ENCODE measurements around the gene CRYZ.

Gene CRYZ

DNA sequence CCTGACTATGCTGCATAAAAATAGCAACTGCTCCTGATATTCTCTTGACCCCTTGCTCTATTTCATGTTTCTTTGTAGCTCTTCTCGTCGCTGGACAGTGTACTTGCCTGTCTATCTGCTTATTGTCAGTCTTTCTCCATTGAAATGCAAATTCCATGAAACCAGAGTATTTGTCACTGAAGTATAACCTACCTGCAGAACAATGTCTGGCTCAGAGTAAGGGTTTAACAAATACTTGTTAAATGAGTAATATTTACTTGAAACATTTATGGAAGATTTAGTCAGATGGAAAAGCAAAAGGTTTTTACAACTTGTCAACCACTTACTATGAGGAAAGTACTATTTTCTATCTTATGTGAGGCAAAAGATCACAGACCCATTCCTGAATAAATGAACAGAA lies 39.4 kb downstream of the CRYZ start:
- no peaks in the 10 kb centered on the region for H3K36me3 ChIP-seq (ENCODE audit: control insufficient read depth, insufficient read depth, low read length)

DNA sequence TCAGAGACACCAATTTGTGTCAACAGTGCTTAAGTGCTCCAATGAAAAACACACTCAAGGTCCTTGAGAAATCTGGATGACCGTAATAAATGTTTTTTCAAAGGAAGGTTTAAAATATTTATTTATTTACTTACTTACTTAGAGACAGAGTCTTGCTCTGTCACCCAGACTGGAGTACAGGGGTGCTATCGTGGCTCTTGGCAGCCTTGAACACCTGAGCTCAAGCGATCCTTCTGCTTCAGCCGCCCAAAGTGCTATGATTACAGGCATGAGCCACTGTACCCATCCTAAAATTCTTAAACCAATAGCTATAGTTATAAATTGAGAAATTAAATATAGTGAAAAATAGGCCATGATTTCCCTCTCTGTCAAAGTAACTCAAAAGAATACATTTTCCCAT lies 41.9 kb downstream of the CRYZ start:
- Histone ChIP-seq H3K9ac (no peak overlapping the region), H3K27ac (no peak overlapping the region), H2AFZ (no peak overlapping the region), H3K27me3 (ENCODE audit: control insufficient read depth, insufficient read depth, low read length) (no peaks in the 10 kb centered on the region), H3K36me3 (ENCODE audit: control insufficient read depth, insufficient read depth, low read length) (no peaks in the 10 kb centered on the region), H3K4me3 (ENCODE audit: low read depth, low read length) (no peak overlapping the region), H3K9me3 (ENCODE audit: control insufficient read depth, low read length) (no peaks in the 10 kb centered on the region), H3K4me2 (ENCODE audit: low read length) (no peak overlapping the region), H3K4me1 (no peaks in the 10 kb centered on the region), H3K79me2 (no peaks in the 10 kb centered on the region)
- TF ChIP-seq, protein P1, sequence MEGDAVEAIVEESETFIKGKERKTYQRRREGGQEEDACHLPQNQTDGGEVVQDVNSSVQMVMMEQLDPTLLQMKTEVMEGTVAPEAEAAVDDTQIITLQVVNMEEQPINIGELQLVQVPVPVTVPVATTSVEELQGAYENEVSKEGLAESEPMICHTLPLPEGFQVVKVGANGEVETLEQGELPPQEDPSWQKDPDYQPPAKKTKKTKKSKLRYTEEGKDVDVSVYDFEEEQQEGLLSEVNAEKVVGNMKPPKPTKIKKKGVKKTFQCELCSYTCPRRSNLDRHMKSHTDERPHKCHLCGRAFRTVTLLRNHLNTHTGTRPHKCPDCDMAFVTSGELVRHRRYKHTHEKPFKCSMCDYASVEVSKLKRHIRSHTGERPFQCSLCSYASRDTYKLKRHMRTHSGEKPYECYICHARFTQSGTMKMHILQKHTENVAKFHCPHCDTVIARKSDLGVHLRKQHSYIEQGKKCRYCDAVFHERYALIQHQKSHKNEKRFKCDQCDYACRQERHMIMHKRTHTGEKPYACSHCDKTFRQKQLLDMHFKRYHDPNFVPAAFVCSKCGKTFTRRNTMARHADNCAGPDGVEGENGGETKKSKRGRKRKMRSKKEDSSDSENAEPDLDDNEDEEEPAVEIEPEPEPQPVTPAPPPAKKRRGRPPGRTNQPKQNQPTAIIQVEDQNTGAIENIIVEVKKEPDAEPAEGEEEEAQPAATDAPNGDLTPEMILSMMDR (IDR thresholded peaks at IDR 0.05), result no peak

More for the DNA sequence above, 39.4 kb downstream of the CRYZ start:
- H3K4me3 ChIP-seq (ENCODE audit: low read depth, low read length), result no peak overlapping the region
- H3K9ac ChIP-seq, result no peak overlapping the region
- no peak overlapping the region for H3K27ac ChIP-seq
- TF ChIP-seq, protein P1 (IDR thresholded peaks at IDR 0.05), result no peak
- no peaks in the 10 kb centered on the region for H3K9me3 ChIP-seq (ENCODE audit: control insufficient read depth, low read length)
- H3K79me2 ChIP-seq, result no peaks in the 10 kb centered on the region
- H2AFZ ChIP-seq, result no peak overlapping the region
- no peaks in the 10 kb centered on the region for H3K27me3 ChIP-seq (ENCODE audit: control insufficient read depth, insufficient read depth, low read length)
- no peaks in the 10 kb centered on the region for H3K4me1 ChIP-seq
- no peak overlapping the region for H3K4me2 ChIP-seq (ENCODE audit: low read length)

DNA sequence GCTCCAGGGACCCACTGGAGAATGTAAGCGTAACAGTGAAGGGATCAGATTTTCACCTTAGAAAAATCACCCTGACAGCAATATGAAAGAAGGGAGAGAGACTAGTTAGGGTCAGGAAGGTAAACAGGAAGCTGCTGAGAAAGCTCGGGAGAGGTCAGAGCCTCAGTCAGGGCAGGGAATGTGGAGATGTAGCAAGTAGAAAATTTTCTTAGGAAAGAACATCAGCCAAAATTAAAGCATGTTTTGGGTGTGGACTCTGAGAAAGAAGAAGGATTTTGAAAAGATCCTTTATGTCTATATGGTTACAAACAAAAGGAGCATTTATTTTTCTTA lies 42.5 kb downstream of the CRYZ start:
- Histone ChIP-seq H3K4me3 (ENCODE audit: low read depth, low read length) (no peak overlapping the region), H3K27me3 (ENCODE audit: control insufficient read depth, insufficient read depth, low read length) (no peaks in the 10 kb centered on the region), H3K4me2 (ENCODE audit: low read length) (no peak overlapping the region), H3K9me3 (ENCODE audit: control insufficient read depth, low read length) (no peaks in the 10 kb centered on the region), H3K9ac (no peak overlapping the region), H3K27ac (no peak overlapping the region), H3K36me3 (ENCODE audit: control insufficient read depth, insufficient read depth, low read length) (no peaks in the 10 kb centered on the region), H3K4me1 (no peaks in the 10 kb centered on the region), H2AFZ (peak overlapping the region; percentile 7), H3K79me2 (no peaks in the 10 kb centered on the region)
- TF ChIP-seq, protein P1 (IDR thresholded peaks at IDR 0.05), result no peak

DNA sequence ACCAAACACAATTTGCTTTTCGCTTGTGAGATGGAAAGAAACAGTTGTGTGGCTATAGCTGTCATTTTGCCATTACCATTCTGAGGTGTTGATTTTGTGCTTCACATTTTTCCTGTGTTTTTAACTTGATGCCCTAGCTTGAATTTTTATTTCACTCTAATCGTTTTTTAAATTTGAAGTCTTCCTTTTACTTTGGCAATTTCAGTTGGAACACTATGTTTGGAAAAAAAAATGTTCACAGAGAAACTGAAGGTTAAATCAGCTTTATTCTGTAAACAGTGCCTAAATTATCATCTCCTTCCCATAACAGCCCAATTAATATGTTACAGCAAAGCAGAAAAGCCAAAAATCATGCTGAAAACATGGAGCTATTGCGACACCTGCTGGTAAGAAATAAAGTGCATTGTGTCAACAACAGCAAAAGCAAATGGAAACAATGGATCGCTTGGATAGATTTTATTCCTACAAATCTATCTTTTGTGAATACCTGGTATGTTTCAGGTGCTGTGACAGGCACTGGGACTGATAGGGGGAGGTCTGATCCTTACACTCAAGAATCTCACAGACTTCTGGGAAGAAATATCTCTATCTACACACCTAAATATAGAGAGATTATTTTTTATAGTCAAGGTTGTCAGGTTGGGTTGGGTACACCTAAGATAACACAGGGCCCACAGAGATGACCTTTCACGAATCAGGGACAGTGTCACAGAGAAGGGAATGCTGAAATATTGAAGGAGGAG lies 43.1 kb downstream of the CRYZ start:
- Histone ChIP-seq H3K4me3 (ENCODE audit: low read depth, low read length) (no peak overlapping the region), H3K4me1 (no peaks in the 10 kb centered on the region), H3K9me3 (ENCODE audit: control insufficient read depth, low read length) (no peaks in the 10 kb centered on the region), H3K27ac (no peak overlapping the region), H3K9ac (no peak overlapping the region), H3K4me2 (ENCODE audit: low read length) (no peak overlapping the region), H3K27me3 (ENCODE audit: control insufficient read depth, insufficient read depth, low read length) (no peaks in the 10 kb centered on the region), H3K36me3 (ENCODE audit: control insufficient read depth, insufficient read depth, low read length) (no peaks in the 10 kb centered on the region), H2AFZ (peak overlapping the region; percentile 7), H3K79me2 (no peaks in the 10 kb centered on the region)
- TF ChIP-seq, protein P1 (IDR thresholded peaks at IDR 0.05), result peak; percentile 46

DNA sequence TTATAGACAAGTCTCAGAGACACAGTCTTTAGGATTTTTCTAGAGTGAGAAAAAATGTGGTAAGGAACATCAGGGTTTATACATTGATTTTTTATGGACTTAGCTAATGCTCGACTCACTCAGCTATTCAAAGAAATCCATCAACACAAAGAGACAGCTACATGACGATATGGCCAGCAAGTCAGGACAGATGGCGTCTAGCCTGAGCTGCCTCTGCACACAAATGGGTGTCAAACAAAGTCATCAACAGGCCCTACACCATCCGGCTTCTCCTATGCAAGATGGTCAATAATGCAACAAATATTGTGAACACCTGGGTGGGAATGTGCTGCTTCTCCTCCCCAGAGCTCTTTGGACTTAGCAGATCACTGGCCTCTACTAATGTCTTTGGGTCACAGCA lies 45.9 kb downstream of the CRYZ start:
- Histone ChIP-seq H3K4me1 (no peaks in the 10 kb centered on the region), H2AFZ (no peak overlapping the region), H3K27me3 (ENCODE audit: control insufficient read depth, insufficient read depth, low read length) (no peaks in the 10 kb centered on the region), H3K27ac (no peak overlapping the region), H3K9ac (no peak overlapping the region), H3K4me3 (ENCODE audit: low read depth, low read length) (no peak overlapping the region), H3K36me3 (ENCODE audit: control insufficient read depth, insufficient read depth, low read length) (no peaks in the 10 kb centered on the region), H3K9me3 (ENCODE audit: control insufficient read depth, low read length) (no peaks in the 10 kb centered on the region), H3K79me2 (no peaks in the 10 kb centered on the region), H3K4me2 (ENCODE audit: low read length) (no peak overlapping the region)
- TF ChIP-seq, protein P1 (IDR thresholded peaks at IDR 0.05), result no peak

Measured in parathyroid adenoma (tissue), 2 donors.